Measurements from ENCODE around the gene CMPK1.

CMPK1 gene

DNA sequence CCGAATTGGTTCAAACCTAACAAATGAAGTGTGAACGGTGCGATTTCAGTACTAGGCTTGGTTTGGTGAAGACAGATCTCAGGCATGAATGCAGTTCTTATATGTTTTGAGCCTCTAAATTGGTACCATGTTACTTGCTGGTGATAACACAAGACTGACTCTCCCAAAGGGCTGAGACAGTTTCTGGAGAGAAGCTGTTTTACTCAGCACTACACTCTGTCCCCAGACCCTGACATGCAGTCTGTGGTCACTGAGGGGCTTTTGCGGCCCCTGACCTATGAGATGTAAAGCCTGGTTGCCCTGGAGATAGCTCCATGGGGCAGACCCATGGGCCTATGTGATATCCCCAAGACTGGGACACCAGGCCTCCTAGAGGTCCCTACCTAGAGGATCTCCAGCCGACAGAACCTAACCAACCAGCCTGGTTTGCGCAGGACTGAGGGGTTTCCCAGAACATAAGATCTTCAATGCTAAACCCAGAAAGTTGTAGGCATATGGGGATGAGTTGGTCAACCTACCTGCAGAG lies 63.1 kb downstream of the CMPK1 start:
- no peak for DNase-seq

DNA sequence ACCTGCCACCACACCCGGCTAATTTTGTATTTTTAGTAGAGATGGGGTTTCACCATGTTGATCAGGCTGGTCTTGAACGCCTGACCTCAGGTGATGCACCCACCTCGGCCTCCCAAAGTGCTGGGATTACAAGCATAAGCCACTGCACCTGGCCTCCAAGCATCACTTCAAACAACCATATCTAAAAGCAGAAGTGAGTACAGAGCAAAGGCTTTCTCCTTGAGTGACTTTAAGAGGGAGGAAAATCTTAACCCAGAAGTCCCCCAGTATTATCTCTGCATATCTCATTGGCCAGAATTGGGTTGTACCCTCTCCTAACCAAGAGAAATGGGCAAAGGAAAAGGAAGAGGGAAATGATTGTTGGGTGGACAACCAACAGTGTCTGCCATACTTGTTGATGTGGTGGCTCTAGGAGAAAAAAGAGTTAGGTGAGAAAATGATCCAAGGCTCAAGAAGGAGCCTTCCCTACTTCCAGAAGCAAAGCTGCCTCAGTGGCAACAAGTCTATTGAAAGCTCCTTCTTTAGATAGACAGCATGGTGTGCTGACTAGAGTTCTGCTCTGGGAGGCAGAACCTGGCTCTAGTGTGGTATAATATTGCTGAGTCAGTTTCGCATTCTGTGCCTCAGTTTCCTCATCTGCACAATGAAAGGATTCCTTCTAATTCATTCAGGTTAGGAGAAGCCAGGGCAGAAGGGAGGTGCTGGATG lies 65.7 kb downstream of the CMPK1 start:
- no peak for DNase-seq

GRCh38 chr1:47399846-47400155 lies 66.2 kb downstream of the CMPK1 start:
- DNase-seq: no peak

GRCh38 chr1:47401761-47402160 lies 68.2 kb downstream of the CMPK1 start:
- no peak for DNase-seq

GRCh38 chr1:47402591-47402990 lies 69.0 kb downstream of the CMPK1 start:
- DNase-seq: no peak

DNA sequence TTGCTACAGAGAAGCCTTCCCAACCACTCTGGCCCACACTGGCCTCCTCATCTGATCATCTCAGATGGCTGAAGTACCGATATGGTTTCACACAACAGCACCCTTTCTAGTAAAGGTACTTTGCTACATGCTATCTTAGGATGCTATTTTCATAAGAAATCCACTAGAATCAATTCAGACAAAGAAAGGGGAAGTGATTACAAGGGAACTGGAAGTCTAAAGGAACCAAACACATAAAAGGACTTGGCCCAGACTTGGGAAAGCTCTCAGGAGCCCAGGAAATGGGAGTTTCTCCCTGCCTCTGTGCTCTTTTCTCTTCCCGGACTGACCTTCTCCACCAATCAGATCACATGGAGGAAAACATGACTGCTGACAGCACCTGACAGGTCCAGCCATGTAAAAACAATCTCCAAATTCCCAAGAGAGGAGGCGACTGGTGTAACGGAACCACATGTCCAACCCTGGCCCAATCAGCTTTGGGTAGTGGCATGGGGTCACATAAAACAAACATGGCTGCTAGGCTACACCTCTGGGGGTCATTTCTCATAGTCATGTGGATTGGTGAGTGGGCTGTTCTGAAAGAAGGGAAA lies 69.8 kb downstream of the CMPK1 start:
- no peak for DNase-seq

GRCh38 chr1:47405697-47406096 lies 72.1 kb downstream of the CMPK1 start:
- DNase-seq: peak; percentile 29 to 42

DNA sequence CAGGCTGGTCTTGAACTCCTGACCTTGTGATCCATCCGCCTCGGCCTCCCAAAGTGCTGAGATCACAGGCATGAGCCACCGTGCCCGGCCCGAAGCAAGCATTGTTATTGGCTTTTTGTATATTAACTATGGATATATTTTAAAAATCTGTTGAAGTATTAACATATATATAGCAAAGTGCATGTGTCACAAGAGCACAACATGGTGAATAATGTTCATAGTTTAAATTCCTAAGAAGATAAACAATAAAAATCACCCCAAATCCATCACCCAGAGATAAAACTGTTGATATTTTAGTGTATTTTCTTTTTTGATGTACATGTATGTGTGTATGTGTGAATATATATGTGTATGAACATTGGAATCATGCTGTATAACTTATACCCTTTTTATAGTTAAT lies 73.4 kb downstream of the CMPK1 start:
- no peak for DNase-seq

DNA sequence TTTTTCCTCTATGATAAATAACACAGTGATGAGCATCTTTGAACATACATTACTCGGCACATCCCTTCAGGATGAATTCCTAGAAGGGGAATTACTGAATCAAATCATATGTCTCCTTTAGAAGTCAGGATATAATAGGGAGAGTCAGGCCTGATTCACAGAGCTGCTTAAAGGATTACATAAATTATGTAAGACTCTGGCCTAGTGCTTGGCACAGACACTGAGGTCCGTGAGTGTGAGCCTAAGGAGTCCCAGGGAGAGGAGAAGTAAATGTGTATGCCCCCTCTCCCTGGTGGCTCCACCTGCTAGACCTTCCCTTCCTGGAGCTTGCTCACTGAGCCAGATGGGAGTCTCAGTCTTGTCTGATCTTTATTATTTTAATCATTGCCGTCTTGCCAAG lies 73.9 kb downstream of the CMPK1 start:
- no peak for DNase-seq

DNA sequence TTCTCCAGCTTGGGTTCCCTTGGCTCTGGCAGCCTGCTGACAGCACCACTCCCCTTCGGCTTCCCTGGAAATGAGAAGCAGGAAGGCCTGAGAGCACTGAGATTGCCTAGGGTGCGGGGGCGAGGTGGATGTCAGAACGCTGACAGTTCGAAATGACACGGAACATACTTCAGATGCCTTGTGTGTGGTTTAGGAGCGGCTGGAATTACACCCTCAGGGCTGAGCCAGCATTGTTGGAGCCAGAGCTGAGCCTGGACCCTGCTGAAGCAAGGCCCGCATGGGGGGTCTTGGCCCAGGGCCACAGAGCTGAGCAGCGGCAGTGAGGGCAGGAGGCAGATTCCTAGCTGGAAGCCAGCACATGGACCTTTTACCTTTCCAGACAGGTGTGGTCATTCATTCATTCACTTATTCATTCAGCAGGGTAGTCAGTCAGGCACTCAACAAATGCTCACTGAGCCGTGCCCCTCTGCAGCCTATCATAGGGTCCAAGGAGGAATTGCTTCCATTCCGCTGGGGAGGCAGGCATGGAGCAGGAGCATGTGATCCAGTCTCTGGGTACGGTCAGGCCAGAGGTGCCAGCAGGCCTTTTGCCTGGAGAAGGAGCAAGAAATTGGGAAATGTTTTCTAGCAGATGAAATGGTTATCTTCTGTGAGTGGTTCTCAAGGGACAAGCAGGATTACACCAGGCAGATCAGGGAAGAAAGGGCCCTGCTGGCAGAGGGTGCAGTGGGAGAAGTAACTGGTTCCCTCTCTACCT lies 75.9 kb downstream of the CMPK1 start:
- DNase-seq: no peak

GRCh38 chr1:47410068-47410455 lies 76.5 kb downstream of the CMPK1 start:
- DNase-seq: no peak

DNA sequence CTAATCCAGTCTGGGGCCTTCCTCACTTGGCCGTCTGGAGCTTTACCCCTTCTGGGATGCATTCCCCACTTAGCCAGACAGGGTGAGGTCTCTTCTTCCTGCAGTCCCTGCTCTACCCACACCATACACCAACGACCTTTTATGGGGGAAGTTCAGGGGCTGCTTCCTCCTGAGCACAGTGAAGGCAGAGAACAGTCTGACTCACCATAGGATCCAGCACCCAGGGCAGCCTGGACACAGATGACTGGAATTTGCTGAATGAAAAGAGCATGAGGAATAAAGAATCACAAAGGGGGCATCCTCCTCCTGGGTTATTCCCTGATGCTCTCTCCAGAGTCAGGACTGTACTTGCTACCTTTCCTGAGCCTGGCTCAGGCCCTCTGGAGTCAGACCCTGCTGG lies 77.8 kb downstream of the CMPK1 start:
- peak; percentile 56 to 72 for DNase-seq

GRCh38 chr1:47412437-47412836 lies 78.8 kb downstream of the CMPK1 start:
- no peak for DNase-seq

- no peak for DNase-seq
Observed at GRCh38 chr1:47415728-47416318, 82.2 kb downstream of the CMPK1 start, which contains the start of gene FOXE3. TSS of gene FOXE3 (plus strand) at chr1:47416285. CDS start at chr1:47416316, 31 bp downstream.

- no peak for DNase-seq
Observed at GRCh38 chr1:47416319-47417169, 83.0 kb downstream of the CMPK1 start.

DNA sequence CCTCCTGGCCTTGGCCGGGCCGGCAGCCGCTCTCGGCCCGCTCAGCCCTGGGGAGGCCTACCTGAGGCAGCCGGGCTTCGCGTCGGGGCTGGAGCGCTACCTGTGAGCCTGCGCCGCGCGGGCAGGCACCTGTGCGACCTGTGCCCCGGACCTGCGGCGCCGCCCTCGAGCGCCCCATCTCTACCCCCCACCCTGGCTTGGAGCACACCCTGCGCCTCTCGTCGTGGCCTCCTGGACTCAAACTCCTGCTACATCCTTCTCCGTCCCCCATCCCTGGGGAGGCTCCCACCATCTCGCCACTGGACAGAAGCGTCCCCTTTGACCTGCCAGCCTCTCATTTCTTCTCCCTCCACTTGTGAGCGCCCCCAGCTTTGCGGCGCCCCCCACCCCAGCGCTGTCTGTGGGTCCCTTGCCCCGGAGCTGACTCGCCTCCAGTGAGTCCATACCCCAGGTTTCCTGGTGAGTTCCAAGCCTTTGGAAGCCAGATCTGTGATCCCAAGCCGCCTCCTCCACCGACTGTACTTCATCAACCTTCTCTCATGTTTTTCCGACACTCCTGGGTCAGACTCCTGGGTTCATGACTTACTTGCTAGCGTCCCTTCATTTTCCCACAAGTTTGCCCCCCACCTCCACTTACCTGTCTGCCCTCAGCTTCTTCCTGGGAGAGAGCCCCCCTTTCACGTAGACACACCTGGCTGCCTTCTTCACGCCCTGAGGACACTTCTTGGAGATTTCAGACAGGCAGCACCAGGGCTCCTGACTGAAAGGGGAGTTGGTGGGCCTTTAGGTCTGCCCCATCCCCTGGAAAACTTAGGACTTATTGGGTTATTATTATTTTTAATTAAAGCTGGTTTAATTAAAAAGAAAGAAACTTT lies 83.8 kb downstream of the CMPK1 start:
- DNase-seq: no peak

DNA sequence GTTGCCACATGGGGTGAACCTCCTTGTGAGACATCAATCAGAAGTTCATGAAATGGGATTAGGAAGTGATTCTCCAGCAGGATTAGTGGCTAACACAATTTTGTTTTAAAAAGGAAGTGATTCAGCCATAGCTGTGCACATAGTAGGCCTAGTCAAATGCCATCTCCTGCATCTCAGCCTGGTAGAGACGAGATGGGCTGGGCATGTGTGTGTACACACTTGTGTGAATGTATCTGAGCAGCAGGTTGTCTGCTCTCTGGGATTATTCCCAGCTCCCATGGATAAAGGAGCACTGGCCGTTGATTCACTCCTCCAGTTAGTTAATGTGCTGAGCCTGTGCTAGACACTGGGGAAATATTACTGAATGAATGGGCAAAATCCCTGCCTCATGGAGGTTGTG lies 84.5 kb downstream of the CMPK1 start:
- DNase-seq: no peak

DNA sequence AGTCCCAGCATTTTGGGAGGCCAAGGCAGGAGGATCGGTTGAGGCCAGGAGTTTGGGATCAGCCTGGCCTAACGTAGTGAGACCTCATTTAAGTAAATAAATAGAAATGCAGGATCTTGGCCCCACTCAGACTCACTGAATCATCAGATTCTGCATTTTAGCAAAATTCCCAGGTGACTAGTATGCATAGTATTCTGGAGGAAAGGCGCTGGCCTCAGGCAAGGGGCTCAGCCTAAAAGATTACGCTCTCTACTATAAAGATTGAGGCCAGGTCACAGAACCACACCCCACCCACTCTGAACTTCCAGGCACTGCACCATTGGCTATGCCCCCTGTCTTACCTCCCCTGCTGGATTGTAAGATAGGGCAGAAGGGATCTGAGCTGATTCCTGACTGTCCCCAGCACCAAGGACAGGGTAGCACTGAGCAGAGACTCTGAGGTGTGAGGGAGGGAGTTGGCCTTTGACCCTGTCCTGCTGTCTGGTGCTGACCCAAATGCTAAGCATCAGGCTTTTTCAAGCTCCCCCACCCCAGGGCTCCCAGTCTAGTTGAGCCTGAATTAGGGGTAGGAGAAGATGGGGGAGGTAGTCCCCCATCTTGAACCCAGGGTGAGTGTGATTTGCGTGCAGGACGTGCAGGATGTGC lies 85.2 kb downstream of the CMPK1 start:
- DNase-seq: no peak

DNA sequence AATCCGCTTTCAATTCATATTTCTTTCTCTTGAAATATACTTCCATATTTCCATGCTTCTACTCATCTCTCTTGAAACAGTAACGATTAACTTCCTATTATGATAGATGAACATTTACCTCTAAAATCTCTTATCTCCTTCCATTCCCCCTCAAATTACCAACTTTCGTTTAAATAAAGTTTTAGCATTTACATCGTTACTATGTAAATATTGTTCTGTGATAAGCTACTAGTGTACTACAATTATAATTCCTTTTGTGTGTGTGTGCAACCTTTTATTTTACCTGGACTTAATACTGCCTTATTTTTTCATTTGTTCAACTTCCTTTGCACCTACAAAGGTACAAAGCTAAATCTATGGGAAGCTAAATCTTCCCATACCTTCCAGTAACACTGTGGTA lies 87.0 kb downstream of the CMPK1 start:
- DNase-seq: no peak

- no peak for DNase-seq
Observed at GRCh38 chr1:47423872-47424271, 90.3 kb downstream of the CMPK1 start.

DNA sequence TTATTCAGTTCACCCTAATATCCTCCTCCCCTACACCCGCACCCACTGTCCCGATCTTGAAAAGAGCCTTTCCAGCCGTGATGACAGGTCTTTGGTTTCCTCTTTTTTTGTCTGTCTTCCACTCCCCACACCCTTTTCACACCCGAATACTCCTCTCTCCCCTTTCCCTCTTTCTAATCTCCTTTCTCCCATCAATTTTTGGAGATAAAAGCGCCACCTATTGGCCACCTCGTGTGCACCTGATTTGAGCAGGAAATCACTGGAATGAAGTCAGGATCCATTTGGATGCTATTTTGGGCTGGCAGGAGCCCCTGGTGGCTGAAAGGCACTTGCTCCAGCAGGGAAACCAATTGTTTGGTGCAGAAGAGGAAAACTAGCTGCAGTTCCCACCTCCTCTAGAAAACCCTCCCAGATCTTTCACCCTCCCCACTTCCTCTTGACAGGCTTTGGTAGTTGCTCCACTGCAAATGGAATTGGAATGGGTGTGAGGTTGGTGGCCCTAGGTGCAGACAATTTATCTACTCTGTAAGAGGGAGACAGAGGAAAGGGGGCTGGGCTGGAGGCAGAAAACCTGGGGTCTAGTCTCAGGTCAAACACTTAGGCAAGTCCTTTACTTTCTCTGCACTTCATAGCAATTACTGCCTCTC lies 90.9 kb downstream of the CMPK1 start:
- DNase-seq: peak; percentile 14 to 42
